Lower lobe of right lung (tissue), 2 donors: Measurements from ENCODE around the gene NINJ2. TPM values are rescaled to one million over a fixed set of nuclear protein-coding genes. Genes with fewer than 3 reads are reported as not detected.
A peak's percentile ranks its signal among the peaks of the same experiment; 100 is the strongest.

Source experiments
- ATAC-seq, 2 donors: fragments of 200-7000 bp; cut with Tn5 transposase; one replicate each; pipeline ENCODE4 v1.9.1; 2020 to 2022; ENCODE audit warnings: mild to moderate bottlenecking in 2 of 2, moderate library complexity in 2 of 2
- DNase-seq: peaks from one replicate; pipeline ENCODE4 v3.0.0-alpha.2; 2020
- H3K27ac ChIP-seq: fragments of 200-600 bp; one replicate; pipeline ENCODE4 v1.8.0; 2022
- H3K27me3 ChIP-seq: fragments of 200-600 bp; one replicate; pipeline ENCODE4 v1.8.0; 2022; ENCODE audit warnings: low read depth
- H3K36me3 ChIP-seq: fragments of 200-600 bp; one replicate; pipeline ENCODE4 v1.8.0; 2022; ENCODE audit warnings: mild to moderate bottlenecking
- H3K4me1 ChIP-seq: fragments of 200-600 bp; one replicate; pipeline ENCODE4 v1.8.0; 2022
- H3K4me3 ChIP-seq: fragments of 200-600 bp; one replicate; pipeline ENCODE4 v1.8.0; 2022; ENCODE audit warnings: mild to moderate bottlenecking
- H3K9me3 ChIP-seq: fragments of 200-600 bp; one replicate; pipeline ENCODE4 v1.8.0; 2022
- intact Hi-C: fragments of 100-400 bp; cut with DNase I; formaldehyde crosslinking; loops from one replicate; pipeline ENCODE4 v1.11.0; 2022
- total RNA-seq: library from RNA; stranded (reverse); fragmentation: NEBNext Ultra II Directional; extraction: Animal tissue kit (Norgen Biotek cat#: 25700); gene quantifications from one replicate; pipeline ENCODE4 v1.2.1, GENCODE V29; 2021
- TF ChIP-seq, protein P1 (sequence below): fragments of 200-600 bp; IDR thresholded peaks from one replicate; pipeline ENCODE4 v1.8.0; 2022; ENCODE audit warnings: antibody characterized with exemption, mild to moderate bottlenecking
- donor health status: DM: no; HTN: yes; CAD: no; lungs with severe emphysema.

The NINJ2 gene
- total RNA-seq, 1 donor from 2014 or later = 18.1 TPM

GRCh38 chr12:587132-588023 is 75.9 kb downstream of the NINJ2 start:
- intact Hi-C loops = no loop called here
- no peaks in the 10 kb centered on the region for H3K4me1 ChIP-seq
- H3K27ac ChIP-seq = no peak overlapping the region
- TF ChIP-seq, protein P1, sequence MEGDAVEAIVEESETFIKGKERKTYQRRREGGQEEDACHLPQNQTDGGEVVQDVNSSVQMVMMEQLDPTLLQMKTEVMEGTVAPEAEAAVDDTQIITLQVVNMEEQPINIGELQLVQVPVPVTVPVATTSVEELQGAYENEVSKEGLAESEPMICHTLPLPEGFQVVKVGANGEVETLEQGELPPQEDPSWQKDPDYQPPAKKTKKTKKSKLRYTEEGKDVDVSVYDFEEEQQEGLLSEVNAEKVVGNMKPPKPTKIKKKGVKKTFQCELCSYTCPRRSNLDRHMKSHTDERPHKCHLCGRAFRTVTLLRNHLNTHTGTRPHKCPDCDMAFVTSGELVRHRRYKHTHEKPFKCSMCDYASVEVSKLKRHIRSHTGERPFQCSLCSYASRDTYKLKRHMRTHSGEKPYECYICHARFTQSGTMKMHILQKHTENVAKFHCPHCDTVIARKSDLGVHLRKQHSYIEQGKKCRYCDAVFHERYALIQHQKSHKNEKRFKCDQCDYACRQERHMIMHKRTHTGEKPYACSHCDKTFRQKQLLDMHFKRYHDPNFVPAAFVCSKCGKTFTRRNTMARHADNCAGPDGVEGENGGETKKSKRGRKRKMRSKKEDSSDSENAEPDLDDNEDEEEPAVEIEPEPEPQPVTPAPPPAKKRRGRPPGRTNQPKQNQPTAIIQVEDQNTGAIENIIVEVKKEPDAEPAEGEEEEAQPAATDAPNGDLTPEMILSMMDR = no peak
- H3K36me3 ChIP-seq = no peaks in the 10 kb centered on the region
- no peak overlapping the region for H3K4me3 ChIP-seq
- DNase-seq = no peak
- no peaks in the 10 kb centered on the region for H3K27me3 ChIP-seq
- no peak for ATAC-seq
- H3K9me3 ChIP-seq = no peaks in the 10 kb centered on the region

DNA sequence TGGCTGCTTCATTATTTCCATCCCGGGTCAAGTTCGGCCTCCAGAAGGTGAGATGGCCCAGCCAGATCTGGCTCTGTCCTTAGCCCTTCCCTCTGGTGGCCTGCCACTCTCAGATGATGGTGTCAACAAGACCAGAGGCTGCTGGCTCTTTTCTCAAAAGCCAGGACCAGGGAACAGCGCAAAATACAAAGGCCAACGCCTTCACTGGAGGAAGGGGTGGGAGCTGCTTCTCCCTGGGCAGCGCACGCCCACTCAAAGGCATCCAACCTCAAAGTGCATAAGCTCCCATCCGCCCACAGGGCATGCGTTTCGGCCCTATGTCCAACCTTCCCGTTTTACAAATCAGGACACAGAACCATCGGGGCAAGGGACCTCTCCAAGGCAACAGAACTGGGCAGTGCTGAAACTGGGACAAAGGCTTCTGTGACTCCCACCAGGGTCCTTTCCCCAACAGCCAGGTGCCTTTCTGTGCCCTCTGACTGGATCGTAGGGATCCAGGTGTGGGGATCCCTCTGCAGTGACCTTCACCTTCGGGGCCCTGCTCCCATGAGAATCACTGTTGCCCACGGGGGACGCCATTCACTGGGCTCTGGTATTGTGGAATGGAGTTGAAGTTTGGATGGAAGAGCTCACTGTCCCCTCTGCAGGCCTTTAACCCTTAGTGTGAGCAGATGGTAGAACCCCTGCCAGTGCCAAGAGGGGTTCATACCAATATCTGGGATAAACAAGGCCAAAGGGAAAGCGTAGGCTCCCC is 76.8 kb downstream of the NINJ2 start:
- intact Hi-C loops = no loop called here
- DNase-seq (no peak), ATAC-seq (peak in 1 of 2 donors; percentile 15)

GRCh38 chr12:585062-586061 is 77.9 kb downstream of the NINJ2 start:
- ATAC-seq (no peak), DNase-seq (no peak)
- TF ChIP-seq, protein P1 = no peak
- no peaks in the 10 kb centered on the region for H3K4me1 ChIP-seq
- no peaks in the 10 kb centered on the region for H3K36me3 ChIP-seq
- H3K27ac ChIP-seq = no peak overlapping the region
- no peak overlapping the region for H3K4me3 ChIP-seq
- H3K9me3 ChIP-seq = no peaks in the 10 kb centered on the region
- no peaks in the 10 kb centered on the region for H3K27me3 ChIP-seq
- intact Hi-C loops = no loop called here

More for the DNA sequence above, 76.8 kb downstream of the NINJ2 start:
- H3K4me3 ChIP-seq = no peak overlapping the region
- no peak overlapping the region for H3K27ac ChIP-seq
- TF ChIP-seq, protein P1 = no peak
- H3K9me3 ChIP-seq = no peaks in the 10 kb centered on the region
- H3K4me1 ChIP-seq = no peaks in the 10 kb centered on the region
- no peaks in the 10 kb centered on the region for H3K36me3 ChIP-seq
- no peaks in the 10 kb centered on the region for H3K27me3 ChIP-seq

DNA sequence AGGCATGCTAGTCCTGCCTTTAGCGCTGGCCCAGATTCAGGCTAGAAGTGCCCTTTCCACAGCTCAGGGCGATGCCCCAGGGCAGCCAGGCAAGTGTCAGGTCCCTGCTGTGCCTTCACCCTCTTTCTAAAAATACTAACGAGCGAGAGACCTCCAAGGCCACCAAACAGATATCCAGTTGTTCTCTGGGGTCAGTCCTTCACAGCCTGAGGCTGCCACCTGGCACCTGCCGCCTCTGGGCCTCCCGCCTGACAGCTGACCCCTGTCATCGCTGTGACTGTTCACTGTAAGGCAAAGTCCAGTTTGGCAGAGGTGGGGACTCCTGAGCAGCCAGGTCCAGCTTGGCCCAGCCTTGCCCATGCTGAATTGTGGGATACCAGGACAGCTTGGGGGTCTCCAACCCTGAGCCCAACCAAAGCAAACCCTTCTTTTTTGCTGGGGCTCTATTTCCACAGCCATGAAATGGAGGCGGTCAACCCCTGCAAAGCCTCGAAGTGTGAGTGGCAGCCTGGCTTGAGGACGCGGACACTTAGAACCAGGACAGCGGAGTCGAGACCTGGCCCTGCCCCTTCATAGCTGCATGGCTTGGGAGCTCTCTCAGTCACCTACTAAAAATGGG is 79.9 kb downstream of the NINJ2 start:
- no peaks in the 10 kb centered on the region for H3K27me3 ChIP-seq
- no peaks in the 10 kb centered on the region for H3K9me3 ChIP-seq
- TF ChIP-seq, protein P1 = no peak
- ATAC-seq (no peak), DNase-seq (no peak)
- intact Hi-C loops = no loop called here
- H3K27ac ChIP-seq = no peak overlapping the region
- H3K4me3 ChIP-seq = no peak overlapping the region
- H3K36me3 ChIP-seq = no peaks in the 10 kb centered on the region
- no peaks in the 10 kb centered on the region for H3K4me1 ChIP-seq

DNA sequence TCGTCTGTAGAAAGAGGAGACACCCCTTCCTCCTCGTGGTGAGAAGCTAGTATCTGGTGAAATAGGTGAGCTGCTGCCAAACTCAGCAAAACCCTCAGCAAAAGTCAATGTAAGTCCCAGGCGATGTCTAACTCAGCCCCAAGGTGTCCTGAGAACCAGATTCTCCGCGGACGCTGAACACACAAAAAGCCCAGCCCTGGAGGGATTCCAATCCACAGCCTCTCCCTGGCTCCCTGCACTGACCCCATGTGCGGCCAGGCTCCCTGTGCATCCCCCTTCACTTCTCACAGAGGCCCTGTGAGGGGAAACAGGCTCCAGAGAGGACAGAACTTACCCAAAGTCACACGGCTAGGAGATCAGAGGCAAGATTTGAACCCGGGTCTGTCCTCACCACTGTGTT is 81.5 kb downstream of the NINJ2 start:
- intact Hi-C loops = no loop called here
- Histone ChIP-seq H3K9me3 (no peaks in the 10 kb centered on the region), H3K36me3 (no peaks in the 10 kb centered on the region), H3K4me1 (no peaks in the 10 kb centered on the region), H3K27ac (no peak overlapping the region), H3K27me3 (no peaks in the 10 kb centered on the region), H3K4me3 (no peak overlapping the region)
- no peak for DNase-seq
- ATAC-seq = no peak
- TF ChIP-seq, protein P1 = no peak
